PC-3 (cell line): ENCODE results near the gene SYMPK. TPM values are rescaled to one million over a fixed set of nuclear protein-coding genes. Genes with fewer than 3 reads are reported as not detected.

Experiments used
- ATAC-seq: fragments of 200-7000 bp; cut with Tn5 transposase; 2 replicates; pipeline ENCODE4 v1.9.1; 2020; ENCODE audit warnings: mild to moderate bottlenecking, moderate library complexity
- BruUV-seq: library from RNA; stranded (reverse); fragments of 400-500 nt; replicated peaks from 2 replicates; lab custom pipeline; 2021; lab: Mats Ljungman, UMichigan
- CTCF ChIA-PET: fragments of 300-600 bp; sonication (Branson Sonifier 250); formaldehyde crosslinking; loops from one replicate; lab custom pipeline; 2022; ENCODE audit warnings: antibody characterized with exemption; lab: Charles Lee
- POLR2A ChIA-PET: fragments of 300-600 bp; sonication (Branson Sonifier 250); formaldehyde crosslinking; loops from one replicate; lab custom pipeline; 2022; ENCODE audit warnings: antibody characterized with exemption; ENCODE audit not compliant: unreplicated experiment; lab: Charles Lee
- DNase-seq: peaks from one replicate; pipeline ENCODE4 v3.0.0-alpha.2; 2015
- H2AFZ ChIP-seq: fragments of 300-600 bp; sonication (generic); 2 replicates; pipeline ENCODE4 v1.6.0; 2016; ENCODE audit warnings: antibody characterized with exemption, low read length
- H3F3A ChIP-seq: fragments of 300-600 bp; sonication (generic); one replicate; pipeline ENCODE4 v1.6.0; 2017; ENCODE audit warnings: antibody characterized with exemption, low read length, control low read depth, mild to moderate bottlenecking; ENCODE audit not compliant: unreplicated experiment
- H3K27ac ChIP-seq: fragments of 300-600 bp; sonication (generic); 2 replicates; pipeline ENCODE4 v1.5.1; 2016; ENCODE audit warnings: mild to moderate bottlenecking, low read length
- H3K27me3 ChIP-seq: fragments of 300-600 bp; sonication (generic); 2 replicates; pipeline ENCODE4 v1.6.1; 2016; ENCODE audit warnings: low read length, mixed read lengths
- H3K36me3 ChIP-seq: fragments of 300-600 bp; sonication (generic); 2 replicates; pipeline ENCODE4 v1.6.1; 2016; ENCODE audit warnings: low read depth, mixed run types, low read length, mixed read lengths
- H3K4me1 ChIP-seq: fragments of 300-600 bp; sonication (generic); 2 replicates; pipeline ENCODE4 v1.5.1; 2016; ENCODE audit warnings: low read length; ENCODE audit not compliant: insufficient read depth
- H3K4me2 ChIP-seq: fragments of 300-600 bp; sonication (generic); 2 replicates; pipeline ENCODE4 v1.6.0; 2016; ENCODE audit warnings: low read length
- H3K4me3 ChIP-seq: fragments of 300-600 bp; sonication (generic); 2 replicates; pipeline ENCODE4 v1.5.1; 2016; ENCODE audit warnings: mild to moderate bottlenecking, low read length, mixed read lengths
- H3K79me2 ChIP-seq: fragments of 300-600 bp; sonication (generic); 2 replicates; pipeline ENCODE4 v1.6.1; 2017; ENCODE audit warnings: low read length, mixed read lengths
- H3K9ac ChIP-seq: fragments of 300-600 bp; sonication (generic); 2 replicates; pipeline ENCODE4 v1.6.0; 2016; ENCODE audit warnings: mild to moderate bottlenecking, low read length
- H3K9me2 ChIP-seq: fragments of 300-600 bp; sonication (generic); replicated peaks from 2 replicates; pipeline ENCODE4 v1.6.1; 2016; ENCODE audit warnings: mixed run types, low read length, mixed read lengths
- H3K9me3 ChIP-seq: fragments of 300-600 bp; sonication (generic); 2 replicates; pipeline ENCODE4 v1.6.1; 2016; ENCODE audit warnings: low read length, mixed read lengths
- H4K20me1 ChIP-seq: fragments of 300-600 bp; sonication (generic); 2 replicates; pipeline ENCODE4 v1.6.1; 2016; ENCODE audit warnings: low read length, mixed read lengths
- CTCF ChIP-seq: fragments of 300-600 bp; sonication (generic); conservative IDR thresholded peaks from 2 replicates; pipeline ENCODE4 v1.5.1; 2017; ENCODE audit warnings: antibody characterized with exemption, low read depth, mild to moderate bottlenecking, low read length
- EZH2 ChIP-seq: fragments of 300-600 bp; sonication (generic); IDR thresholded peaks from one replicate; pipeline ENCODE4 v1.6.1; 2017; ENCODE audit warnings: antibody characterized with exemption, mild to moderate bottlenecking, low read length; ENCODE audit not compliant: unreplicated experiment
- EZH2phosphoT487 ChIP-seq: fragments of 300-600 bp; sonication (generic); IDR thresholded peaks from 2 replicates; pipeline ENCODE4 v1.6.1; 2018; ENCODE audit warnings: mild to moderate bottlenecking, antibody characterized with exemption, low read length, borderline replicate concordance
- intact Hi-C: fragments of 100-400 bp; cut with micrococcal nuclease; formaldehyde crosslinking; loops from 2 replicates; pipeline ENCODE4 v1.9.0; 2023
- total RNA-seq: library from RNA; depleted of rRNA; stranded (reverse); fragments of >200 nt; gene quantifications from 2 replicates; pipeline ENCODE4 v1.2.3, GENCODE V29; 2014

SYMPK gene
- total RNA-seq, 1 experiment from 2014 or later, result 36.6 TPM

GRCh38 chr19:45901432-45901911 is 38.5 kb upstream of the SYMPK start:
- H3K27me3 ChIP-seq, result no peaks in the 10 kb centered on the region
- intact Hi-C loops, result no loop called here
- H3K4me3 ChIP-seq, result peak overlapping the region; percentile 85
- H3K9me2 ChIP-seq, result no peaks in the 10 kb centered on the region
- H3F3A ChIP-seq, result no peaks in the 10 kb centered on the region
- peaks cover 10% of the 10 kb centered on the region; the same call in 1 of the 2 replicates for H3K79me2 ChIP-seq
- no peak overlapping the region for H3K27ac ChIP-seq
- H3K36me3 ChIP-seq, result no peaks in the 10 kb centered on the region
- H3K9me3 ChIP-seq, result no peaks in the 10 kb centered on the region
- CTCF ChIA-PET, result no interaction called here
- H3K4me1 ChIP-seq, result peaks cover 9% of the 10 kb centered on the region
- DNase-seq (no peak), ATAC-seq (no peak)
- BruUV-seq, result no TSS peak
- no peak overlapping the region; the same call in 1 of the 2 replicates for H3K9ac ChIP-seq
- peak overlapping the region; percentile 64 for H2AFZ ChIP-seq
- H4K20me1 ChIP-seq, result no peaks in the 10 kb centered on the region
- no peak for TF ChIP-seq CTCF
- no peak for TF ChIP-seq EZH2phosphoT487
- TF ChIP-seq EZH2, result no peak
- H3K4me2 ChIP-seq, result peak overlapping the region; percentile 93
- POLR2A ChIA-PET, result no interaction called here

- H4K20me1 ChIP-seq, result no peaks in the 10 kb centered on the region
- no TSS peak for BruUV-seq
- peak overlapping the region; percentile 64; the same call in 1 of the 2 replicates for H2AFZ ChIP-seq
- ATAC-seq, result no peak
- peak overlapping the region; percentile 93 for H3K4me2 ChIP-seq
- H3K27ac ChIP-seq, result no peak overlapping the region
- no peak overlapping the region for H3K9ac ChIP-seq
- no peaks in the 10 kb centered on the region for H3K36me3 ChIP-seq
- TF ChIP-seq EZH2phosphoT487 (no peak), EZH2 (no peak), CTCF (no peak)
- no peaks in the 10 kb centered on the region for H3K9me3 ChIP-seq
- CTCF ChIA-PET, result no interaction called here
- intact Hi-C loops, result no loop called here
- H3F3A ChIP-seq, result no peaks in the 10 kb centered on the region
- no peak for DNase-seq
- peaks cover 7% of the 10 kb centered on the region; the same call in 1 of the 2 replicates for H3K4me1 ChIP-seq
- POLR2A ChIA-PET, result no interaction called here
- peak overlapping the region; percentile 85 for H3K4me3 ChIP-seq
- H3K79me2 ChIP-seq, result peaks cover 10% of the 10 kb centered on the region; the same call in 1 of the 2 replicates
- H3K27me3 ChIP-seq, result no peaks in the 10 kb centered on the region
- H3K9me2 ChIP-seq, result no peaks in the 10 kb centered on the region
These were observed 37.9 kb upstream of the SYMPK start for GRCh38 chr19:45900738-45901431.
